T-helper 1 cell treated with Interleukin-12 subunit alpha and Interleukin-12 subunit beta and Interleukin-4 antibody, amounts not matched to agents 30 μg/mL and 1 μg/mL, for 36 hours (primary cell): ENCODE measurements around the gene CD2BP2.
"Not testable (repeated sequence)": the region's sequence is repeated elsewhere in the genome, so short reads cannot be mapped to it uniquely, and the experiment has no call there.

ENCODE experiments used
- H3K27ac Mint-ChIP-seq: one replicate; pipeline ENCODE4 v1.8.0; 2021; ENCODE audit warnings: mild to moderate bottlenecking, mixed read lengths
- H3K27me3 Mint-ChIP-seq: one replicate; pipeline ENCODE4 v1.8.0; 2021; ENCODE audit warnings: low read depth, mixed read lengths
- H3K36me3 Mint-ChIP-seq: one replicate; pipeline ENCODE4 v1.8.0; 2021; ENCODE audit warnings: low read depth, mixed read lengths
- H3K4me1 Mint-ChIP-seq: one replicate; pipeline ENCODE4 v1.8.0; 2021; ENCODE audit warnings: low read depth, mixed read lengths
- H3K4me3 Mint-ChIP-seq: one replicate; pipeline ENCODE4 v1.8.0; 2021; ENCODE audit warnings: mild to moderate bottlenecking, moderate library complexity, mixed read lengths
- H3K9me3 Mint-ChIP-seq: one replicate; pipeline ENCODE4 v1.8.0; 2021; ENCODE audit warnings: mixed read lengths

CD2BP2 gene

DNA sequence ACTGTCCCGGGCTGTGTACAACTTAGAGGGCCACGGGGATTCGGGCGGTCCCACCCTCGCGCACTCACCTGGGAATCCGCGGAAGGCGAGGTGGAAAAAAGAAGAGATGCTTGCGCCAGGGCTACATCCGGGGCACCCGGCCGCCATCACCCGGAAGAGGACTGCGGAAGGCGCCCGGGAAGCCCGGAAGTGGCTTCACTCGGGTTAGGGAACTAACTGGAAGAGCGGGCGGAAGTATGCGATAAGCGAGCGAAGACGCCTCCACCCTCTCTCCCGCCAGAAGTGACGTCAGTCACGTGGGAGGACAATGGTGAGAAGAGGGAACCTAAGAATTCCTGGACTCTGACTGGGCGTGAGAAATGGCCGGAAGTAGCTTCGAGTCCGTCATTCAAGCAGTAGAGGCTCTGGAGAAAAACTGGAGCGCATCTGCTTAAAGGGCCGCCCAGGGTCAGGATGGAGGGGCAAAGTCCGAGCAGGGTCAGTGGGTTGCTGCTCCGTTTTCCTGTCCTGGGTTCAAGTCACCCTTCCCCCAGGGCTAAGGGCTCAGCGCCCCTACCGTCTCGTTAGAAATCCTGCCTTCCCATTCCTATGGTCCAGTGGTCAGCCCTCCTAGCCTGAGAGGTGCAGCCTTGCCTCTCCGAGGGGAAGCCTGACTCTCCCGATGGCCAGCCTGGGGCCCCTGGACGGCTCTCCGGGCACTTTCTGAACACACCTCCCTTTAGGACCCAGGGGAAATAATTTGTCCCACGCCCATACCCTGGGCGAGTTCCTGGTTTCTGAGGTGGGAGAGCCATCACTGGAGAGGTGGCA, at the start of gene CD2BP2:
Gene CD2BP2 (minus strand): TSS at position 165 of the 810 bp plus-strand sequence. CDS start 627 bp downstream, outside the sequence.
- peak within 1 kb of the TSS; percentile 92 for H3K27ac Mint-ChIP-seq
- H3K27me3 Mint-ChIP-seq = no peaks in the 10 kb centered on the region
- H3K4me3 Mint-ChIP-seq = peak within 1 kb of the TSS; percentile 95
- no peaks in the 10 kb centered on the region for H3K9me3 Mint-ChIP-seq
- H3K36me3 Mint-ChIP-seq = peaks cover 44% of the 10 kb centered on the region
- H3K4me1 Mint-ChIP-seq = peaks cover 28% of the 10 kb centered on the region

DNA sequence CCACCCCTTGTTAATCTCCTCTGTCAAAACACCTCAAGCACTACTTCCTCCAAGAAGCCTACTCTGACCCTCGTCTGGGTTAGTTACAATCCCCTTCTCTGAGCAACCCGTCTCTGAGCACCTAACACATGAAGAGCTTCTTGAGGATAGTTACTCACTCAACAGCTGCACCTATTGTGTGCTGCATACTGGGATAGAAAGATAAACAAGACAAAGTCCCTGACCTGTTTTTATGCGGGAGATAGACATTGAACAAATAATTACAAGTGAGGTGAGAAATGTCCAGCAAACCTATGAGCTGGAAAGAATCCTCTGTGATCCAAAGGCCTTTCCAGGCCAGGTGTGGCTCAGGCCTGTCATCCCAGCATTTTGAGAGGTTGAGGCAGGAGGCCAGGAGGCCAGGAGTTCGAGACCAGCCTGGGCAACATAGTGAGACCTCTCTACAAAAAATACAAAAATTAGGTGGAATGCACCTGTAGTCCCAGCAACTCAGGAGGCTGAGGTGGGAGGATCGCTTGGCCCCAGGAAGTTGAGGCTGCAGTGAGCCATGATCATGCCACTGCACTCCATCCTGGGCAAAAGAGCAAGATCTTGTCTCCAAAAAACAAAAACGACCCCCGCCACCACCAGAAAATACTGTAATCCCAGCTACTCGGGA, 46.8 kb upstream of the CD2BP2 start:
- no peaks in the 10 kb centered on the region for H3K27me3 Mint-ChIP-seq
- no peaks in the 10 kb centered on the region for H3K9me3 Mint-ChIP-seq
- H3K36me3 Mint-ChIP-seq = peaks cover 9% of the 10 kb centered on the region
- peak overlapping the region; percentile 84 for H3K4me3 Mint-ChIP-seq
- no peak overlapping the region for H3K27ac Mint-ChIP-seq
- H3K4me1 Mint-ChIP-seq = peaks cover 24% of the 10 kb centered on the region

DNA sequence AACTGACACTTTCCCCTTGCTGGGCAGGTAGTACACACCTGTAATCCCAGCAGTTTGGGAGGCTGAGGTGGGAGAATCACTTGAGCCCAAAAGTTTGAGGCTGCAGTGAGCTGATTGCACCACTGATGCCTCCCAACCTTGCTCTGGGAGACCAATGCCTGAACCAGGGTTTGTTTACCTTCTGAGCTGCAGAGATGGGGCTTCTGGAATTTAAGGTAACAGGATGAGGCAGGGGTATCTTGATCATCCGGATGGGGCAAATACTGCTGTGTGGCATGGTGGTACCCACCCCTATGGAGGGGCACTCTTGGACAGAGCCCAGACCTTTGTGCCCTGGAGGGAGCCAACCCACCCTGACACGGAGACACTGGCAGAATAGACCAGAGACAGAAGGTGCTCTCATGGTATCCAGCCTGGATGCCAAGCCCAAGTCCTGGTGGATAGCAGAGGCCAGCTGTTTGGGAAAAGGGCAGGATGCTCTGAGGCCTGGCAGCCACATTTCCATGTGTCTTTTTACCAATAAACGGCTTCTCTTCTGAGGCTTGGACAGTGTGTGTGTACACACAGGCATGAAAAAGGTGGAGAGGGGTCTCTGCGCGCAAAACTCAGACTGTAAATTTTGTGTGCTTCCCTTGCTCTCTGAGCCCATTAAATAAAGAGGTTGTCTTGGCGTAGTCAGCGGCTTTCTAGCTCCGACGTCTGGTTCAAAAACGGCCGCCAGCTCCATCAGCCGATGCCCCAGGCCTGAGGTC, 44.5 kb upstream of the CD2BP2 start:
- peak overlapping the region; percentile 84 for H3K4me3 Mint-ChIP-seq
- peak overlapping the region; percentile 69 for H3K27ac Mint-ChIP-seq
- H3K9me3 Mint-ChIP-seq = no peaks in the 10 kb centered on the region
- no peaks in the 10 kb centered on the region for H3K27me3 Mint-ChIP-seq
- H3K4me1 Mint-ChIP-seq = peaks cover 32% of the 10 kb centered on the region
- H3K36me3 Mint-ChIP-seq = peaks cover 14% of the 10 kb centered on the region

DNA sequence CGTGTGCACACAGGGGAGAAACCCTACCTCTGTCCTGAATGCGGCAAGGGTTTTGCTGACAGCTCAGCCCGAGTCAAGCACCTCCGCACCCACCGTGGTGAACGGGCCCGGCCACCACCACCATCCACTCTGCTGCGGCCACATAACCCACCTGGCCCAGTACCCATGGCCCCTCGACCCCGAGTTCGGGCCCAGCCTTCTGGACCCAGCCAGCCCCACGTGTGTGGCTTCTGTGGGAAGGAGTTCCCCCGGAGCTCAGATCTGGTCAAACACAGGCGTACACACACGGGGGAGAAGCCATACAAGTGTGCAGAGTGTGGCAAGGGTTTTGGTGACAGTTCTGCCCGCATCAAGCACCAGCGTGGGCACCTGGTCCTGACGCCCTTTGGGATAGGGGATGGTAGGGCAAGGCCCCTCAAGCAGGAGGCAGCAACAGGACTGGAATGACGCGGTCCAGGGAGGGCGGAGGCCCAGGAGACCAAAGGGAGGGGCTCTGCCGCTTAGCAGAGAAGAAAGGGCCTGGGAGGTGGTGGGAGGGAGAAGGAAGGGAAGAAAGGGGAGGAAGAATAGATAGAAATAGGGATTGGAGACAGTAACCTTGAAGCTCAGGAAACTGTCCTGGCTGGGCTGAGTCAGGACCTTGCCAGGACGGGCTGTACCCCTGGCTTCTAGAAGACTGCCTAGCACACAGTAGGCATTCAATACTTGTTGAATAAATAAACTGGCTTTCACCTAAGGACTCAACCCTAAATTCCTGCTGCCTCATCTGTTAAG, 43.7 kb upstream of the CD2BP2 start:
- peaks cover 35% of the 10 kb centered on the region for H3K4me1 Mint-ChIP-seq
- H3K4me3 Mint-ChIP-seq = peak overlapping the region; percentile 84

DNA sequence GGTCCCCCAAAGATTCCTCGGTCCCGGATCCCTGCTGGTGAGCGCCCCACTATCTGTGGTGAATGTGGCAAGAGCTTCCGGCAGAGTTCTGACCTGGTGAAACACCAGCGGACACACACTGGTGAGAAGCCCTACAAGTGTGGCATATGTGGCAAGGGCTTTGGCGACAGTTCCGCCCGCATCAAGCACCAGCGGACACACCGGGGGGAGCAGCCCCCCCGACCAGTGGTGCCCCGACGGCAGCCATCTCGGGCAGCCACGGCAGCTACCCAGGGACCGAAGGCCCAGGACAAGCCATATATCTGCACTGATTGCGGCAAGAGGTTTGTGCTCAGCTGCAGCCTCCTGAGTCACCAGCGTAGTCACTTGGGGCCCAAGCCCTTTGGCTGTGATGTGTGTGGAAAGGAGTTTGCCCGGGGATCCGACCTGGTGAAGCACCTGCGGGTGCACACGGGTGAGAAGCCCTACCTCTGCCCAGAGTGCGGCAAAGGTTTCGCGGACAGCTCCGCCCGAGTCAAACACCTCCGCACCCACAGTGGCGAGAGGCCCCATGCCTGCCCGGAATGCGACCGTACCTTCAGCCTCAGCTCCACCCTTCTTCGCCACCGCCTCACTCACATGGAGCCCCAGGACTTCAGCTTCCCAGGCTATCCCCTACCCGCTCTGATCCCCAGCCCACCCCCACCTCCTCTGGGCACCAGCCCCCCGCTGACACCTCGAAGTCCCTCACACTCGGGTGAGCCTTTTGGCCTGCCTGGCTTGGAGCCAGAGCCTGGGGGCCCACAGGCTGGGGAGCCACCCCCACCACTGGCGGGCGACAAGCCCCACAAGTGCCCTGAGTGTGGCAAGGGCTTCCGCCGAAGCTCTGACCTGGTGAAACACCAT, 42.9 kb upstream of the CD2BP2 start:
- no peak overlapping the region for H3K27ac Mint-ChIP-seq
- no peaks in the 10 kb centered on the region for H3K27me3 Mint-ChIP-seq
- no peaks in the 10 kb centered on the region for H3K9me3 Mint-ChIP-seq
- H3K4me3 Mint-ChIP-seq = no peak overlapping the region
- peaks cover 35% of the 10 kb centered on the region for H3K4me1 Mint-ChIP-seq
- peaks cover 14% of the 10 kb centered on the region for H3K36me3 Mint-ChIP-seq

More for the DNA sequence above, 43.7 kb upstream of the CD2BP2 start:
- Mint-ChIP-seq H3K27ac (no peak overlapping the region), H3K9me3 (no peaks in the 10 kb centered on the region), H3K36me3 (peaks cover 14% of the 10 kb centered on the region), H3K27me3 (no peaks in the 10 kb centered on the region)

DNA sequence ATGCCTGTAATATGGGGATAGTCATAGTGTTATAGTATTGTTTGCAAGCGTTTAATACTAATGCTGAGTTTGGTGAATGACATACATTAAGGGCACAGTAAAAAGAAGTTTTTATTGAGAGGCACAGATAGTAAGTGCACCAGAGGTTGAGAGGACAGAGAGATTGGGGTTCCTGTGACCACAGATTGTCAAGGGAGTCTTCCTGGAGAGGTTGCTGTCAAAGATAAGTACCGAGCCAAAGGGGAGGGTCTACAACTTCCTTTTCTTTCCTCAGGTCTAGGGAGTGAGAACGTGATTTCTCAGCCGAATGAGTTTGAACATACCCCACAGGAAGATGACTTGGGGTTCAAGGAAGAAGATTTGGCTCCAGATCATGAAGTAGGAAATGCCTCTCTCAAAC, 41.9 kb upstream of the CD2BP2 start:
- H3K4me3 Mint-ChIP-seq = peak overlapping the region; percentile 90
- H3K36me3 Mint-ChIP-seq = peaks cover 14% of the 10 kb centered on the region
- no peaks in the 10 kb centered on the region for H3K27me3 Mint-ChIP-seq
- peaks cover 35% of the 10 kb centered on the region for H3K4me1 Mint-ChIP-seq
- no peaks in the 10 kb centered on the region for H3K9me3 Mint-ChIP-seq
- no peak overlapping the region for H3K27ac Mint-ChIP-seq

DNA sequence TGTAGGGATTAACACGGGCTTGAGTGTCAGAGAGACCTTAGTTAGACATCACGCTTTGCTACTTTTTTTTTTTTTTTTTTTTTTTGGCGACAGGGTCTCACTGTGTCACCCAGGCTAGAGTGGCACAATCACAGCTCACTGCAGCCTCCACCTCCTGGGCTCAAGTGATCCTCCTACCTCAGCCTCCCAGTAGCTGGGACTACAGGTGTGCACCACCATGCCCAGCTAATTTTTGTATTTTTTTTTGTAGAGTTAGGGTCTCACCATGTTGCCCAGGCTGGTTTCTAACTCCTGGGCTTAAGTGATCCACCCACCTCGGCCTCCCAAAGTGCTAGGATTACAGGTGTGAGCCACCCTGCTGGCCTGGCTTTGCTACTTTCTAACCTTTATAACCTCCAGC, 41.5 kb upstream of the CD2BP2 start:
- Mint-ChIP-seq H3K36me3 (peaks cover 14% of the 10 kb centered on the region), H3K4me1 (peaks cover 34% of the 10 kb centered on the region), H3K4me3 (peak overlapping the region; percentile 90)
- not testable (repeated sequence) for H3K27ac Mint-ChIP-seq, H3K9me3 Mint-ChIP-seq, H3K27me3 Mint-ChIP-seq

DNA sequence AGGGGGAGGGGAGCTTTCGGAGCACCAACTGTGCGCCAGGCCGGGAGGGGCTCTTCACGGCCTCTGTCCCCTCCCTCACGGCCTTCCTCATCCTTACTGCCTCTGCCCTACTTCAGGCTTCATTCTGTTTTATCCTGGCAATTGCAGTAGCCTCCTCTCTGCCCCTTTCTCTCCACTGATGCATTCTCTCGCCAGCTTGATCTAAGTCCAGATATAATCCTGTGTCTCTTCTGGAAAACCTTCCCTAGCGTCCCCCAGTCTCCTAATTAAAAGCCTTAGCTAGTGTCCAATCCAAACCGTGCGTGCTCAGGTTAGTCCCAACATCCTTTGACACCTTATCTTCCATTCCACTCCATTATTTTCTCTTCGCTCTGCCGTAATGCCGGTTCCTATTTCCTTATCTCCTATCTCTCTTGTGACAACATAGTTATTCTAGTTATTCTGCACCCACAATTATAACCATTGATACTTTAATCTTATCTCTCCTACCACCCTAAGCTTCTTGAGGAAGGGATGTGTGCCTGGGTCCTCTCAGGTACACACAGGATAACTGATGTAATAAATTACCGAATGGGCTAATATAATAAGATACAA, 41.0 kb upstream of the CD2BP2 start:
- peaks cover 32% of the 10 kb centered on the region for H3K4me1 Mint-ChIP-seq
- H3K27me3 Mint-ChIP-seq = no peaks in the 10 kb centered on the region
- H3K36me3 Mint-ChIP-seq = peaks cover 14% of the 10 kb centered on the region
- H3K4me3 Mint-ChIP-seq = peak overlapping the region; percentile 90
- H3K9me3 Mint-ChIP-seq = no peaks in the 10 kb centered on the region
- H3K27ac Mint-ChIP-seq = peak overlapping the region; percentile 74

DNA sequence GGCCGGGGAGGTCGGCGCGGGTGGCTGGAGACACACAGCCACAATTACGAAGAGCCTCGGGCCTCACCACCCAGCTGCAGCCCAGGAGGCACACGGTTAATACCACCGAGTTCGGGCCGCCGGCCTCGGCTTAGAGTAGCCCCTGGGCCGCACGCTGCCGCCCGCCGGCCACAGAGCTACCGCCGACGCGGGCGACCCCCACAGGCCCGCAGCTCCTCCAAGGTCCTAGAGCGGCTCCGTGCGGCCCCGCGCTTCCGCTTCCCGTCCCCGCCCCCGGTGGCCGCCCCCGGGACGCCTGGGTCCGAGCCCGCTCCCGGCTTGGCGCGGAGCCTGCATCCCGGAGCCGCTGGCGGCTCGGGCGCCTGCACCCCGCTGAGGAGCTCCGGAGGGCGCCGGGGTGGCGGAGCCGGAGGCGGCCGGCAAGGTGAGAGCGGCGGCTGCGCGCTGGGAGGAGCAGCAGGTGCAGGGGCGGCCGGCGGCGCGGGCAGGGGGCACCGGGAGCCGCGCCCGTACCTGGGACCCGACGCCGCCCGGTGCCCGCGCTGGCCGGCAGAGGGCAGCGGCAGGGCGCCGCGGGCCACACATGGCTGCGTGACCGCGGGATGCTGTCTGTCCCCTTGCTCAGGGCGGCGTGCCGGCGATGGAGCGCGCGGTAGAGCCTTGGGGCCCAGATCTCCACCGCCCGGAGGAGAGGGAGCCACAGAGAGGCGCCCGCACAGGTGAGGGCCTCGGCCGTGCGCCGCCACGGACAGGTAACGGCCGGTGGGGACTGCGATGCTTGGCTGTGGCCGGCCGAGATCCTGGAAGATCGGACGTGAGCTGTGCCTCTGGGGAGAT, 40.3 kb upstream of the CD2BP2 start, which contains the start of gene ZNF48:
Gene ZNF48 (plus strand): TSS at position 266 of the 837 bp plus-strand sequence. CDS start 375 bp downstream, at position 641.
- no peaks in the 10 kb centered on the region for H3K27me3 Mint-ChIP-seq
- peaks cover 14% of the 10 kb centered on the region for H3K36me3 Mint-ChIP-seq
- peak within 1 kb of the TSS; percentile 90 for H3K4me3 Mint-ChIP-seq
- peaks cover 28% of the 10 kb centered on the region for H3K4me1 Mint-ChIP-seq
- peak within 1 kb of the TSS; percentile 74 for H3K27ac Mint-ChIP-seq
- no peaks in the 10 kb centered on the region for H3K9me3 Mint-ChIP-seq

DNA sequence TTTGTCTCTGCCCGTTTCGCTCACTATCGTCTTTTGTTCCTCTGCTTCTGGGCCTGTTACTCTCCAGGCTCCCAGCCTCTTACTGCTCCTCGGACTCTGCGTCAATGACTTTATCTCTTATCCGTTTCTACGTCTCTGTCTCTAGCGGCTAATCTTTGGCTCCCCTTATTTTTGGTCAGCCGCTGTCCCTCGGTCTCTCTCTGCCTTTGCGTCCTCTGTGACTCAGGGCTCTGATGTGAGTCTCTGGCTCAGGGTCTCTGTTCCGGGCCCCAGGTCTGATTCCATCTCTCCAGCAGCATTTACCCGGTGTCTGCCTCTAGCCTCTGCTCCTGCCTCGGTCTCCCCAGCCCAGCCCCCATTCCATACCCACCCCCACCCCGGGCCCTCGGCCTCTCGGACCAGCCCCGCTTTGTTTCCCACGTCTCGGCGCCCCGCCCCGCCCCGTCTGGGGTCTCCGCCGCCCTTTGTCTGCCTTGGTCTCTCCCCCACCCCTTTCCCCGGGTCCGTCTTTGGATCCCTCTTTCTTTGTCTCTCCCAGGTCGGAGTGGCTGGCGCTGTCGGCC, 39.6 kb upstream of the CD2BP2 start:
- Mint-ChIP-seq H3K27ac (peak overlapping the region; percentile 69), H3K36me3 (peaks cover 14% of the 10 kb centered on the region), H3K4me1 (peaks cover 24% of the 10 kb centered on the region), H3K9me3 (no peaks in the 10 kb centered on the region), H3K27me3 (no peaks in the 10 kb centered on the region), H3K4me3 (peak overlapping the region; percentile 82)

DNA sequence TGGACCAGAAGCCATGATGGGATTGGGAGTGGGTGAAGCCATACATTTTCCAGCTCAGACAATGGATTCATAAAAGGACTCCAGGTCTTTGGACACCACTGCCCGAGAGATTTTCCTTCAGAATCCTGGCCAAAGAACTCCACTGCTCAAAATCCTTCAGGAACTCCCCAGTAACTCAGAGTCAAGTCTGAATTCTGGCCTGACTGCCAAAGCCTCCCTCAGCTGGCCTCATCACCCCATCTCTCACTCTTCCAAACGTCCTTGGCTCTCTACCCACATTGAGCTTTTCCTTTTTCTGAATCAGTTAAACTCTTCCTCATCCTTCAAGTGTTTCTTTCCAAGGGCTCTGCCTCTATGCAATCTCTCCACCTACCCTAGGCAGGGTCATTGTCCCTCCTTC, 28.4 kb upstream of the CD2BP2 start:
- Mint-ChIP-seq H3K9me3 (no peaks in the 10 kb centered on the region), H3K4me3 (peak overlapping the region; percentile 88), H3K27me3 (no peaks in the 10 kb centered on the region), H3K27ac (peak overlapping the region; percentile 98), H3K4me1 (peaks cover 25% of the 10 kb centered on the region), H3K36me3 (peaks cover 19% of the 10 kb centered on the region)
